K562 (cell line): ENCODE data around the gene PCBD2.

ENCODE experiments used
- ATF7 ChIP-seq: fragments of 450-650 bp; IDR thresholded peaks from 2 replicates; pipeline ENCODE4 v1.7.1; 2014; ENCODE audit warnings: mild to moderate bottlenecking, moderate library complexity
- CHD1 ChIP-seq: fragments of 200-600 bp; sonication (generic); IDR thresholded peaks from one replicate; pipeline ENCODE4 v1.6.1; 2012; ENCODE audit warnings: mild to moderate bottlenecking, moderate library complexity, low read length, inconsistent platforms
- CTCF ChIP-seq, 3 experiments: IDR thresholded peaks in 2 of 3; conservative IDR thresholded peaks in 1 of 3; 2 replicates each; pipeline ENCODE4 v1.5.1; 2011 to 2012; ENCODE audit warnings: low read length in 3 of 3, mild to moderate bottlenecking in 3 of 3, control low read depth in 2 of 3, improper control_type of control experiment in 1 of 3, inconsistent platforms in 1 of 3, low read depth in 1 of 3, mixed read lengths in 1 of 3, moderate library complexity in 1 of 3; ENCODE audit not compliant: insufficient read depth in 2 of 3
- OTX1 ChIP-seq: fragments of 450-650 bp; formaldehyde crosslinking; IDR thresholded peaks from 2 replicates; pipeline ENCODE4 v1.4.0; 2022; ENCODE audit warnings: mild to moderate bottlenecking
- POLR2A ChIP-seq: fragments of 450-650 bp; conservative IDR thresholded peaks from 2 replicates; pipeline ENCODE4 v1.6.1; 2016
- RBM39 ChIP-seq: fragments of 200-400 bp; formaldehyde crosslinking; optimal IDR thresholded peaks from 2 replicates; pipeline ENCODE3; 2018; ENCODE audit warnings: low read depth, low read length
- SAFB2 ChIP-seq: fragments of 200-400 bp; formaldehyde crosslinking; IDR thresholded peaks from 2 replicates; pipeline ENCODE4 v1.6.1; 2018; ENCODE audit warnings: borderline replicate concordance, low read length, low read depth, moderate library complexity; ENCODE audit not compliant: severe bottlenecking
- SP2 ChIP-seq: IDR thresholded peaks from 2 replicates; pipeline ENCODE4 v1.6.1; 2011; ENCODE audit warnings: mild to moderate bottlenecking, low read depth, low read length, moderate library complexity; ENCODE audit not compliant: poor library complexity, severe bottlenecking; ENCODE audit errors: extremely low read depth
- ZNF263 ChIP-seq: sonication (generic); formaldehyde crosslinking; IDR thresholded peaks from 2 replicates; pipeline ENCODE4 v1.8.0; 2022; ENCODE audit warnings: mild to moderate bottlenecking, missing genetic modification reagents, borderline replicate concordance
- TF ChIP-seq, protein P1 (sequence below), 2 experiments: fragments of 450-650 bp in 1 of 2; sonication (generic) in 1 of 2; formaldehyde crosslinking in 1 of 2; IDR thresholded peaks in 1 of 2; conservative IDR thresholded peaks in 1 of 2; 2 replicates each; pipeline versions ENCODE4 v1.6.1 to v1.8.1; 2016 to 2023; ENCODE audit warnings: mild to moderate bottlenecking in 2 of 2, moderate library complexity in 2 of 2, inconsistent platforms in 1 of 2, missing genetic modification reagents in 1 of 2
- TF ChIP-seq, protein P2 (sequence below): sonication (generic); formaldehyde crosslinking; IDR thresholded peaks from 2 replicates; pipeline ENCODE4 v1.8.0; 2023; ENCODE audit warnings: missing genetic modification reagents, mild to moderate bottlenecking, borderline replicate concordance

GRCh38 chr5:135004376-135004775 is 99.4 kb downstream of the PCBD2 start:
- TF ChIP-seq SAFB2 = no peak
- TF ChIP-seq, protein P1, sequence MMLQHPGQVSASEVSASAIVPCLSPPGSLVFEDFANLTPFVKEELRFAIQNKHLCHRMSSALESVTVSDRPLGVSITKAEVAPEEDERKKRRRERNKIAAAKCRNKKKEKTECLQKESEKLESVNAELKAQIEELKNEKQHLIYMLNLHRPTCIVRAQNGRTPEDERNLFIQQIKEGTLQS (IDR thresholded peaks at IDR 0.05) = no peak
- TF ChIP-seq, protein P1 (CRISPR knock-in tag; conservative IDR thresholded peaks at IDR 0.05) = no peak
- TF ChIP-seq ZNF263 (CRISPR knock-in tag) = no peak
- no peak for TF ChIP-seq SP2
- TF ChIP-seq POLR2A = no peak
- TF ChIP-seq, protein P2, sequence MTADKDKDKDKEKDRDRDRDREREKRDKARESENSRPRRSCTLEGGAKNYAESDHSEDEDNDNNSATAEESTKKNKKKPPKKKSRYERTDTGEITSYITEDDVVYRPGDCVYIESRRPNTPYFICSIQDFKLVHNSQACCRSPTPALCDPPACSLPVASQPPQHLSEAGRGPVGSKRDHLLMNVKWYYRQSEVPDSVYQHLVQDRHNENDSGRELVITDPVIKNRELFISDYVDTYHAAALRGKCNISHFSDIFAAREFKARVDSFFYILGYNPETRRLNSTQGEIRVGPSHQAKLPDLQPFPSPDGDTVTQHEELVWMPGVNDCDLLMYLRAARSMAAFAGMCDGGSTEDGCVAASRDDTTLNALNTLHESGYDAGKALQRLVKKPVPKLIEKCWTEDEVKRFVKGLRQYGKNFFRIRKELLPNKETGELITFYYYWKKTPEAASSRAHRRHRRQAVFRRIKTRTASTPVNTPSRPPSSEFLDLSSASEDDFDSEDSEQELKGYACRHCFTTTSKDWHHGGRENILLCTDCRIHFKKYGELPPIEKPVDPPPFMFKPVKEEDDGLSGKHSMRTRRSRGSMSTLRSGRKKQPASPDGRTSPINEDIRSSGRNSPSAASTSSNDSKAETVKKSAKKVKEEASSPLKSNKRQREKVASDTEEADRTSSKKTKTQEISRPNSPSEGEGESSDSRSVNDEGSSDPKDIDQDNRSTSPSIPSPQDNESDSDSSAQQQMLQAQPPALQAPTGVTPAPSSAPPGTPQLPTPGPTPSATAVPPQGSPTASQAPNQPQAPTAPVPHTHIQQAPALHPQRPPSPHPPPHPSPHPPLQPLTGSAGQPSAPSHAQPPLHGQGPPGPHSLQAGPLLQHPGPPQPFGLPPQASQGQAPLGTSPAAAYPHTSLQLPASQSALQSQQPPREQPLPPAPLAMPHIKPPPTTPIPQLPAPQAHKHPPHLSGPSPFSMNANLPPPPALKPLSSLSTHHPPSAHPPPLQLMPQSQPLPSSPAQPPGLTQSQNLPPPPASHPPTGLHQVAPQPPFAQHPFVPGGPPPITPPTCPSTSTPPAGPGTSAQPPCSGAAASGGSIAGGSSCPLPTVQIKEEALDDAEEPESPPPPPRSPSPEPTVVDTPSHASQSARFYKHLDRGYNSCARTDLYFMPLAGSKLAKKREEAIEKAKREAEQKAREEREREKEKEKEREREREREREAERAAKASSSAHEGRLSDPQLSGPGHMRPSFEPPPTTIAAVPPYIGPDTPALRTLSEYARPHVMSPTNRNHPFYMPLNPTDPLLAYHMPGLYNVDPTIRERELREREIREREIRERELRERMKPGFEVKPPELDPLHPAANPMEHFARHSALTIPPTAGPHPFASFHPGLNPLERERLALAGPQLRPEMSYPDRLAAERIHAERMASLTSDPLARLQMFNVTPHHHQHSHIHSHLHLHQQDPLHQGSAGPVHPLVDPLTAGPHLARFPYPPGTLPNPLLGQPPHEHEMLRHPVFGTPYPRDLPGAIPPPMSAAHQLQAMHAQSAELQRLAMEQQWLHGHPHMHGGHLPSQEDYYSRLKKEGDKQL (CRISPR knock-in tag) = no peak
- TF ChIP-seq OTX1 (CRISPR knock-in tag) = no peak
- TF ChIP-seq CTCF (IDR thresholded peaks at IDR 0.05 in 2 of 3, conservative IDR thresholded peaks at IDR 0.05 in 1 of 3; ENCODE audit: insufficient read depth in 2 of 3, low read depth in 1 of 3, low read length in 3 of 3) = no peak
- no peak for TF ChIP-seq ATF7
- no peak for TF ChIP-seq CHD1
- no peak for TF ChIP-seq RBM39
